Inflammatory macrophage treated with lipopolysaccharide for 4 hours (primary cell): ENCODE results near the gene CHD3.

Source experiments
- DNase-seq: peaks from one replicate; pipeline ENCODE4 v3.0.0-alpha.2; 2020

CHD3 gene

GRCh38 chr17:7875804-7876370 lies 12.7 kb upstream of the CHD3 start:
- DNase-seq: no peak

- DNase-seq: no peak
These were observed 10.4 kb upstream of the CHD3 start for GRCh38 chr17:7878234-7878633.

GRCh38 chr17:7880076-7880868 lies 8.3 kb upstream of the CHD3 start:
- DNase-seq: no peak

- DNase-seq: no peak
These were observed 7.1 kb upstream of the CHD3 start for GRCh38 chr17:7881276-7882054.

- no peak for DNase-seq
These were observed 6.5 kb upstream of the CHD3 start for GRCh38 chr17:7882068-7882467.

GRCh38 chr17:7882629-7883028 lies 6.0 kb upstream of the CHD3 start:
- no peak for DNase-seq

- DNase-seq: no peak
These were observed 4.7 kb upstream of the CHD3 start for GRCh38 chr17:7883781-7884386.

- no peak for DNase-seq
These were observed 3.8 kb upstream of the CHD3 start for GRCh38 chr17:7884581-7885366.

GRCh38 chr17:7885367-7886226 lies 3.0 kb upstream of the CHD3 start:
- DNase-seq: no peak

- DNase-seq: no peak
These were observed 2.2 kb upstream of the CHD3 start for GRCh38 chr17:7886227-7887037.

- DNase-seq: no peak
These were observed 1.5 kb upstream of the CHD3 start for GRCh38 chr17:7887038-7887481.

GRCh38 chr17:7887482-7888183 lies 956 bp upstream of the CHD3 start:
- peak; percentile 68 for DNase-seq

- peak; percentile 85 for DNase-seq
These were observed 772 bp downstream of the CHD3 start for GRCh38 chr17:7889166-7889955.

- DNase-seq: no peak
These were observed 4.7 kb downstream of the CHD3 start for GRCh38 chr17:7893187-7893880.

GRCh38 chr17:7894226-7894625 lies 5.6 kb downstream of the CHD3 start:
- DNase-seq: no peak

GRCh38 chr17:7894866-7895265 lies 6.3 kb downstream of the CHD3 start:
- DNase-seq: no peak

- no peak for DNase-seq
These were observed 8.5 kb downstream of the CHD3 start for GRCh38 chr17:7897090-7897489.

GRCh38 chr17:7897773-7898172 lies 9.2 kb downstream of the CHD3 start:
- peak; percentile 88 for DNase-seq
